NCI-H748 treated with DMSO at 0.1 percent for 48 hours (cell line): ENCODE measurements around the gene ELFN2.

Experiments used
- DNase-seq: peaks from one replicate; lab custom pipeline; 2025; lab: John Stamatoyannopoulos, UW

Gene ELFN2

DNA sequence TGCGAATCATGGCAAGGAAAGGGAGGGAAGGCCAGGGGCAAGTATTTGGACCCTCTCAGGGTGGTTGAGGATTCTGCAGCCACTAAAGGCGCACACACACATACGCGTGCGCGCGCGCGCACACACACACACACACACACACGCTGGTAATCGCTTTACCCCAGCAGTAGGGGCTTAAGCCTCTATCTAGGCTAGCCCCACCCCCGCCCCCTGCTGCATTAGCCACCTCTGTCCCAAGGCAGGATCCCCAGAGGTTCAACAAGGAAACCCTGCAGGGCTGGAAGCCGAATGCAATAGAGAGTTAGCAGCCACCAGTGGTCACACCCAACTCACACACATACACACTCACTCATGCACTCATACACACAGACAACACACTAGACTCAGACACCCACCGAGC, 28.6 kb upstream of the ELFN2 start:
- no peak for DNase-seq

DNA sequence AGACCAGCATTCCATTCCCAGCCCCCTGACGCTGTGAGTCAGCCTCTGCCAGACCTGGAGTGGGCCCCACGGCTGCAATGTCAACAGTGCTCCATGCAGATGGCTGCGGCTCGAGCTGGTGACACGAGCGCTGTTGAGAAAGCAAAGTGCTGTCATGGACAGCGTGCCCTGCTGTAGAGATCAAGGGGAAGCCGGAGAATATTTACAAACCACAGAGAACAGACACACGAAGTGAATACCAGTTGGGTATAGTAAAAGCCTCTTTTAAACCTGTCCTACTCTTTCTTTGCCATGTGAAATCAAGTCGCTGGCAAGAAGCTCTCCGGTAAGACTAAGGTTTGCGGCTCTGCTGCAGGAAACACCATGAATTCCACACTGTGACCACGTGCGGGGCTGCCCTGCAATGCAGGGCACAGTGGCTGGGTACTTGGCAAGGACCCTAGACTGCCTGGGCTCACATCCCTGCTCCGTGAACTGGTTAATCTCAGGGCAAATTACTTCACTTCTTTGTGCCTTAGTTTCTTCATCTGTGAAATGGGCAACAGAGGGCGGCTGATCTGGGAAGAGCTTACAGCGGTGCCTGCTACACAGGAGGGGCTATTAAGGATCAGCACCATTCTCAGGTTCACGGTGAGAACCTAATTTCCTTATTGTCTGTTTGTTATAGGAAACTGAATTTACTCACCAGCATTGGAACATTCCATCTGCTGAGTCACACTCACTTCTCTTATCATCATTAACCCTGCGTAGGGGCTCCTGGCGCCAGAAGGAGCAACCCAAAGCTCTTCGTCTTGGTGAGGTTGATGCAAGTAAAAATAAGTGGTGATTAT, 27.8 kb upstream of the ELFN2 start:
- no peak for DNase-seq

DNA sequence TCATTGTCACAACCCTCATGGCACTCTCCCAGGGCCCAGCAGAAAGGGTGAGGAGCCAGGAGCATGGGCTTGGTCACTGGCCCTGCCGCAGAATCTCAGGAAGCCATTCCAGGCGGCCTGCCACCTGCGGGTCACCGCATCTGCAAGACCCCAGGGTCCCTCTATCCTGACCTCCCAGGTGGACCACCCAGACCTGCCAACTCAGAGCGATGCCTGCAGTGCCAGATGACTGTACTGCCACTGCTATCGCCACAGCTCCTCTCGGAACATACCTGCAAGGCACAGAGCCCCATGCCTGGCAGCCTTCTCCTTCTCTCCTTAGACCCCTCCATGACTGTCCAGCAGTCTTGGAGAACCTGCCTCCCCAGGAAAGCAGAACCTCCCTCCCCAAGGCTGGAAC, 26.4 kb upstream of the ELFN2 start:
- no peak for DNase-seq

DNA sequence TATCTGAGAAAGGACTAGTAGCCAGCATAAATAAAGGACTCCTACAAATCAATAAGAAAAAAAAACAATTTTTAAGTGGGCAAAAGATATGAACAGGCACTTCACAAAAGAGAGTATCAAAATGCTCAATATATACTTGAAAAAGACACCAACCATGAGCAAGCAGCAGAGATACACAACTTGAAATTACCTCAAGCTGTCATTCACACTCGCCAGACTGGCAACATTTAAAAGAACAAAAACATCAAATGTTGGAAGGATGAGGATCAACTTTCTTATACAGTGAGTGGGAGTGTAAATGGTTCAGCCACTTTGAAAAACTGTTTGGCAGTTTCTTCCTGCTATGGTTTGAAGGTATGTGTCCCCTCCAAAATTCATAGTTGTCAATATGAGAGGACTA, 23.9 kb upstream of the ELFN2 start:
- DNase-seq = no peak

DNA sequence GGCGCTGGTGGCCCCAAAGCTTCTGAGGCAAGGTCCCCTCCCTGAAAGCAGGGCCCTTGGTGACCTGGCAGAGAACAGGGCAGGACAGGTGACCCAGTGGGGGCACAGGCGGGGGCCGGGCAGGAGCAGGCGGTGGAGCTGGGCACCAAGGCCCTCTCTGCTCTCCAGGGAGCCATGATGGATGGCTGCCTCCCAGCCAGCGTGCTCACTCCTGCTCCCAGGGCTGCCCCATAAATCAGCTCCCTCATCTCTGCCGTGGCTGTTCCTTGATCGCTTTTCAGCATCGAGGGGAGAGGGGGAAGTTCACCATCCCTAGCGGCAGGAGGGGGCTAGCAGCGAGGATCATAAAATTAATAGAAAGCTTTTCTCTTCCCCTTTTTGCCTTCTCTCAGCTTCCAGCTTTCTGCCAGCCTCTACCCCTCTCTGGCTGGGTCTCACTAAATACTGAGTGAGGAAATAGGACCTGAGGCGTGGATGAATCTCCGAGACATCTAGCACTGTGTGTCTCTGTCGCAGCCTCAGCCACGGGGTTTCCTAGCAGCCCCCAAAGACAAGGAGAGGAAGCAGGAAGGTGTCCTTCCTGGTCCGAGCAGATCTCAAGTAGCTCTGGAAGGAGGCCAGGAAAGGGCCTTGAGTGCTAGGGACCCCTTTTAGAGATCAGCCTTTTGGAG, 22.2 kb upstream of the ELFN2 start:
- DNase-seq = no peak

DNA sequence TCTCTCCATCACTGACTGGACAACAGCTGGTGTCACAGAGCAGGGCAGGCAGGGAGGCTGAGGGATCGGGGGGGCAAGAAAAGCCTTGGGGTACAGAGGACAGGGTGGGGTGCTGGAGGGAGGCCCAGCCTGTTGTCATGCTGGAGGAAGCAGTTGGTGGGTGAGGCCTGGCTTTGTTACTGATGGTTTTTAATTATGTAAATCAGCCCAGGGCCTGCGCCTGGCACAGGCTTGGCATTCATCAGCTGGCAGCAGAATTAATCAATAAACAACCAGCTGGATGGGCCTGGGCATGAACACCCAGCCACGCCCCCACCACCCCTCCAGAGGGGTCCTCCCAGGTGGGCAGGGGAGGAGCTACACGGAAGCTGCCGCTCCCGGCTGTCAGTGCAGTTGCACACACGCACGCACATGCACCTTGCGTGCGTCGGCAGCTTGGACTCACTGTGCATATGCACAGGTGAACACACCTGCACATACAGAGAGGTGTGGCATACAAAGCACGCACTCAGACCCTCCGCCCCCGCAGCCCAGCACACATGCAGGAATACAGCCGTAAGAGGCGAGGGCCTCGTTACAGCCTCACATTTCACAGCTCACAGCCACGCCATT, 21.3 kb upstream of the ELFN2 start:
- DNase-seq = no peak

DNA sequence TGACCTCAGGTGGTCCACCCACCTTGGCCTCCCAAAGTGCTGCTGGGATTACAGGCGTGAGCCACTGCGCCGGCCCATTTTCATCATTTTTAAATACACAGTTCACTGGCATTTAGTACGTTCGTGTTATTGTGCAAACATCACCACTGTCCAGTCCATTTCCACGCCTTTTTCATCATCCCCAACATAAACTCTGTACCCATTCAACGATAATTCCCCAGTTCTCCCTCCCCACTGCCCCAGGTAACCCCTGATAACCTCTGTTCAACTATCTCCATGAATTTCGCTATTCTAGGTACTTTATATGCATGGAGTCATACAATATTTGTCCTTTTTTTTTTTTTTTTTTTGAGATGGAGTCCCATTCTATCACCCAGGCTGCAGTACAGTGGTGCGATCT, 18.2 kb upstream of the ELFN2 start:
- no peak for DNase-seq

DNA sequence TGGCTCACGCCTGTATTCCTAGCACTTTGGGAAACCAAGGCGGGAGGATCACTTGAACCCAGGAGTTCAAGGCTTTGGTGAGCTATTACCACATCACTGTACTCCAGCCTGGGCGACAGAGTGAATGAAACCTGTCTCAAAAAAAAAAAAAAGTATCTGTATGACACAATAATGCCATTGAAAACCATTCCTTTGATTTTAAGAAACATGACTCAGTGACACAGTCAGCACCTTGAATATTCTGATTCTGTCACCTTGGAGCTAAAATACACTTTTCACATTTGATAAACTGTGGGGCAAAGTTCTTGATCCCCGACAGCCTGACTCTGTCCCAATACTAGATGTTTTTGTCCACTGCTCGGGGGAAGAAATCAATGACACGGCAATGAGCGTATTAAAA, 16.7 kb upstream of the ELFN2 start:
- DNase-seq = no peak

DNA sequence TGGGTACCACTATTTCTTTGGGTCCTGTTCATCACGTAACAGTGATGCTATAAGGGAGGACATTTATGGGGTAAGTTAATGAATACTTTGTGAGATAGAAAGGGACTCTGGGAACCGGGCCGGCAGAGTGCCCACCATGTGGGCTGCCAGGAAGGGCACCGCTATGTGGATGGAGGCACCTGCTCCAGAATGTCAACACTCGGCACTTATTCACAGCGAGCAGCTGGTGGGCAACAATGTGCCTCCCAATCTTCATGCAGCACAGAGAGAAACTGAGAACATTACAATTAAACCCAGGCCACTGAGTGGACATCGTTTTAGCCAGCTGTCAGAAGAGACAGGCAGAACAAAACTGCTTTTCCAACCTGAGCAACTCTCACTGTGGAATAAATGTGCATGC, 15.8 kb upstream of the ELFN2 start:
- DNase-seq = no peak

DNA sequence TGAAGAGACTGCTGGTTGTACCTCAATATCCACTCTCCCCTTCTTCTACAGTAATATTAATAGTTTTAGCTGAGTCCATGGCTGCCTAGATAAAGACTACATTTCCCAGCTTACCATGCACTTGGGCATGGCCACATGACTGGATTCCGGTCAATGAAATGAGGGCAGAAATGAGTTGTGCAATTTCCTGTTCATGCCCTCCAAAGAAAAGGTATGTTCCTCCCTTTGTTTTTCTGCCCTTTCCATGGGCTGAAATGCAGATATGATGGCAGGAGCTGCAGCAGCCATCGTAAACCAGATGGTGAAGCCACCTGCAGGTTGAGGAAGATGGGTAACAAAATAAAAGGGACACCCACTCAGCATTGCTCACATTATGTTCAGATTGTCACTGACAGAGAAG, 15.3 kb upstream of the ELFN2 start:
- no peak for DNase-seq

DNA sequence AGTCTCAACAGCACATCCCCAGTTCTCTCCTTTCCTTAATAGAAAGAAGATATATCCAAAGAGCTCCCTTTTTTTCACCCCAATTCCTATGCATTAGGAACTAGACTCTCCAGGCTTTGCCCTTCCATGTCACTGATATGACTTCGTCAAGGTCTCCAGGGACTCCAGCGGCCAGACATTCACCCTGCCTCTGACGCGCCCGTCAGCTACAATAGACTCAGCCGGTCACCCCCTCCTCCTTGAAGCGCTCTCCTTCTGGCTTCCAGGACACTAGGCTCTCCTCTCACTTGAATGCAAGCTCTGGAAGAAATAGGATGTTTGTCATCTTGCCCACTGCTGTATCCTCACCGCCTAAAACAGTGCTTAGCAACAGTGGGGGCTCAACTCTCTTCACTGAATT, 14.9 kb upstream of the ELFN2 start:
- no peak for DNase-seq

DNA sequence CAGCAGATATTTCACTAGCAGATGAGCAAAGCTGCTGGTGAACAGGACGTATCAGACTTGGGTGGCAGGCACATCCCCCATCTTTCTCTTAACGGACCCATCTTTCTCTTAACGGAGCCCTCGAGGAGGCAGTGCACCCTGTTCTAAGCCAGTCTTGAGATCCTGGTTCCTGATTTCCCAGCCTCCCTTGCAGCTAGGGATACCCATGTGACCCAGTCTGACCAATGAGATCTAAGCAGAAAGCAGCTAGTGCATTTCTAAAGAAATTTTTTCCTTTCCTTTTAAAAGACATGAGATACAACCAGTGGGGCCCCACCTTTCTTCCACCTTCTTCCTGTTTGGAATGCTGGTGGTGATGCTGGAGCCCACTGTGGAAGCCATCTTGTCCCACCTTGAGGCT, 13.6 kb upstream of the ELFN2 start:
- DNase-seq = no peak

DNA sequence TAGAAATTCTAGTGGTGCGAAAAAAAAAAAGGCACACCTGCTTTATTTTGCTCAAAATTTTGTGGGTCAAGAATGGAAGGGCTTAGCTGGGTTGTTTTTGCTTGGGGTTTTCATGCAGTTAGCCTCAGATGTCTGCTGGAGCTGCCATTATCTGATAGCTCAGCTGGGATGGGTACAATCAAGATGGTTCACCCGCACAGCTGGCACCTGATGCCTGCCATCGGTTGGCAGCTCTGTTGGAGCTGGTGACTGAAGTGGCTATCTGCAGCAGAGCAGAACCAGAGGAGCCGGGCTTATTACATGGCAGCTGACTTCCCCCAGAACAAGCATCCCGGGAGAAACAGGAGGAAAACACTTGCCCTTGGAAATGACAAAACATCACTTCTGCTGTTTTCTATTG, 12.1 kb upstream of the ELFN2 start:
- no peak for DNase-seq

DNA sequence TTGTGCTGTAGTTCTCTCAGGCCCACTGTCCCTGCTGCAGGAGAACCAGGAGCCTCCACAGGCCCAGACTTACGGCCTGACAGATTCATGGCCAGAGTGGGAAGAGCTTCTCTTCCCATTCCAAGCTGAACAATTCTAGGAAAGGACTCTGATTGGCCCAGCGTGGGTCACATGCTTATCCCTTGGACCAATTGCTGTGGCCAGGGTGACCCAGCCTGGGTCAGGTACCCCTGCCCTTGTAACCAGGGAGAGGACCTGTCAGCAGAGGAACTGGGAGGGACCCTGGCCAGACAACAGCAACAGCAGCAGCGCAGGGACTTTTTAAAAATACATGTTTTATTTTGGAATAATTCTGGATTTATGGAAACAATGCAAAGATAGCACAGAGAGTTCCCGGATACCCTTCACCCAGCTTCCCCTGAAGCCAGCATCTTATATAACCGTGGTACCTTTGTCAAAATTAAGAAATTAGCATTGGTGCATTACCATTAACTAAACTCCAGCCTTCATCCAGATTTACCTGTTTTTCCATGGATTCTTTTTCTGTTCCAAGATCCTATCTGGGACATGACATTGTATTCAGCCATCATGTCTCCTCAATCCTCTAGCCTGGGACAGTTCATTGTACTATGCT, 8.8 kb upstream of the ELFN2 start:
- DNase-seq = no peak

DNA sequence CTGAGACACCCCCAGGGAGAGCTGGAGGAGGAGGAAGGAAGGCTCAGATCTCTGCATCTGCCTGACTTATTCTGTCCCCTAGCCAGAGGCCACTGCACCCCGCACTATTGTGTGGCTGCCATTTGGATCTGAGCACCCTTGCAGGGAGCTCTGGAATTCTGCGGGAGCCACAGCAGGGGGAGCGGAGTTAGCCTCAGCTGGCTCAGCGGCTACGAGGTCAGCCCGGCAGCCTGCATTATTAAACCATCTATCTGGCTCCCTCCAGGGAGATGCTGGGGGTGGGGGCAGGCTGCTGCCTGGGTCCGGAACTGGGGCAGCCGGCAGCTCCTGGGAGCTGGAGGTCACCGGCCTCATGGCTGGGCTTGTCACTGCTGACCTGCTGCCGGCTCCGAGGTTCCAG, 6.5 kb upstream of the ELFN2 start:
- no peak for DNase-seq

DNA sequence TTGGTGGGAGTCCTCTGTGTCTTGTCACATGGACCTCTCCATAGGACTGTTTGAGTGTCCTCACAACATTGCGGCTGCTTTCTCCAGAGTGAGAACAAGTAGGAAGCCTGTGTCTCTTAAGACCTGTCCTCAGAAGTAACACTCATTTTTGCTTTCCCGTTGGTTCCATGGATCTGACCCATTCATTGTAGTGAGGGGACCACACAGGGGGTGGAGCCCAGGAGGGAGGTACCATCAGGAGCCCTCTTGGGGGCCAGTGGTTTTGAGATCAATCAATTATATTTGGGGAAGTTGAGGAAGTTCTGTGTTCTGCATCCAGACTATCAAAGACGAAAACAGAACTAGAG, 5.4 kb upstream of the ELFN2 start:
- no peak for DNase-seq

DNA sequence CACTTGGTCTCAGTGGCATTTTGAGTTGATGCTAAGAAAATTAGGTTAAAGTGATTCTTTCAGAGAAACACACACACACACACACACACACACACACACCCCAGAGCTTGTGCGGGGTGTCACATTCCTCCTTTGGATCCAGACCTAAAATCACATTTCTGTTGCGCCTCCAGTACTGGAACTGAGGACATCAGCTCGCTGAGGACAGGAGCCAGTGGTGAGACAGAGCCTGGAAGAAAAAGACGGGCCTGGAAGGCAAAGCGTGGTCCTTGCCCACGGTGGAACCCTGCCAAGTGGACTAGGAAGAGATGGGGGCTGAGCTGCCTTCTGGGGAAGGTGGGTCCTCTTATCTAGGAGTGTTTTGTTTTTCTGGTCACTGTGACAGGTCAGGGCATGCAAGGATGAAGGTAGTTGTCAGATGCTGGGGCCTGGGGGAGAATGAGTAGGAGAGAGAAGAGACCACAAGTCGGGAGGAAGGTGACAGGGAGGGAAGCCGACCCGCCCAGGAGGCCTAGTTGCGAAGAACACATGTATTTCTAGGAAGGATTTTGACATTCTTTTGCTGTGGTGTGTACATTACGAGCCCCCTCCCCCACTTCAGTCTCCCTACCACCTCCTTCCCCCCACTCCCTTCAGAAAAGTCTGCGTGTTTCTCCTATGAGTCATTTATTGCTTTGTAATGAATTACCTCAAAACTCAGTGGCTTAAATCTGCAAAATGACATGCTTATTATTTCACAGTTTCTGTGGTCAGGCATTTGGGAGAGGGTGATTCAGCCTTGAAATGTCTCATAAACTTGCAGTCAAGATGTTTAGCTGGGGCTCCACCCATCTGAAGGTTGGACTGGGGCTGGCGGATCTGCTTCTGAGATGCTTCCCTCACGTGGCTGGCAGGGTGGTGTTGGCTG, 4.8 kb upstream of the ELFN2 start:
- DNase-seq = no peak

DNA sequence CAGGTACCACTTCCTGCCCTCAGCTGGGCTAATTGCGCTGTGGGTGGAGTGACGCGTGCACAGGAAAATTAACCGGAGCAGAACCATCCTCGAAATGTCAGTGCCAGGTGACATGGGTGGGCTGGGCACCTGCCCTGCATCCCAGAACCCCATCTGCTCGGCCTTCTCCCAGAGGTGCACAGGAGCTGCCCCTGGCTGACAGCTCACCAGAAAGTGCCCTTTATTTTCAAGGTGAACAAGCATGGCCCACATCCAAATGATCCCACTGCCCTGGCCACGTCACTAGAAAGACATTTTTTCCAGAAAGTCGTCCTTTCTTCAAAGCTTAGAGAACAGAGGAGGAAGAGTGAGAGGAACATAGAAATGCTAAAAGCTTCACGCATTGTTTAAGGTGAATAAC, 4.1 kb upstream of the ELFN2 start:
- no peak for DNase-seq

DNA sequence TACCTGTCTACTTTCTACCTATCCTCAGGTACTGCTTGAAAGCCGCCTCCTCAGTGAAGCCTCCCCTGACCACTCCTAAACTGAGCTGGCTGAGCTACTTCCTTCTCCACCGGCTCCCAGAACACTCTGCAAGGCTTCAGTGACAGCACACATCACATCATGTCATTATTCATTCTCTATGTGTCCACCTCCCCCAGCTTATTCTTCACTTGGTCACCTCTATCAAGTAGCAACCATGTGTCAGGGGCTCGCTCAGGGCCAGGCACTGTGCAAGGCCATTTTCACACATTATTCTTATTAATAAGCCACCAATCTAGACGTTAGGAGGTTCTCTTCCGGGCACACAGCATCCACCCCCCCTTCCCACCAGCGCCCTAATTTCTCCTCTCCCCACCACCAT, 3.7 kb upstream of the ELFN2 start:
- no peak for DNase-seq

DNA sequence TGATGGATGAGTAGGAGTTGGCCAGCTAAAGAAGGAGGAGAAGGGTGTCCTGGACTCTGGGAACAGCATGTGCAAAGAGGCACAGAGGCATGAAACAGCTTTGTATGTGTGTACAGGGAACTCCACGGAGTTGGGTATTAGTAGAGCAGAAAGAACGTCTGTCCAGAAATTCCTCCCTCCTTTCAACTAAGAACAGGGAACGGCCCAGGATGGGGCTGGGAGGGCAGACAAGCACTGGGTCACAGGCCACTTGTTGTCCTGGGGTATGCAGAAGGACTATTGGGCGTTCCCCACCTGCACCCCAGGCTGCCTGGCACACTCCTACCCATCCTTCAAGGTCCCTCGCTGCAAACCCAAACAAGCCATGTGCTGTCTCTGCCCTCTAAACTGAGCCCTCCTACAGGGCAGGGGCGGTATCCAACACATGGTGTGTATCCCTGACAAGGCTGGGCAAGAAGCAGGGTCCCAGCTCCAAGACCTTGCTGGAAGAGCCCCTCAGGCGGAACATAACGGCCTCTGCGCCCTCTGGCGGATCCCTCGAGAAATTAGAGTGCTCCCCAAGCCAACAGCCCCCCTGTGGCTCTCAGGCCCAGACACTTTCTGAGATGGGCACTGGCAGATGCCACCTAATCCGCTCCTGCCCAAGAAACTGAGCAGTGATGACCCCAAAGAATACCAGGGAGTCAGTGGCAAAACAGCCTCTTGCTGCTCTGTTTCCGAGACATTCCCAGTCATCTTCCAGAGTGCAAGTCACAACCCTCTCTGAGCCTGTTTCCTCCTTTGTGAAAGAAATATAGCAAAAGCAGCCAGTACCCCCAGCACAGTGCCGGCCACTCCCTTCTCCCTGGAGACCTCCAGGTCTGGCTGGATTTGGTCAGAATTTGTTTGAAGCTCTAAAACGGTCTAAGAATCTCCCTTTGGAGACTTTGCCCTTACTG, 1.6 kb upstream of the ELFN2 start:
- DNase-seq = no peak
